ENCODE measurements around the gene LTBP3. TPM values are rescaled to one million over a fixed set of nuclear protein-coding genes. Genes with fewer than 3 reads are reported as not detected.

LTBP3 gene
- total and polyA plus RNA-seq, 9 of the 15 experiments (the other 6 are each of a cell fraction or from before 2014, with no cell fraction given): 0.06 to 20.5 (median 4.8) TPM

- TF ChIP-seq HMGXB4 (CRISPR knock-in tag; IDR thresholded peaks at IDR 0.05): no peak
- TF ChIP-seq ZNF551 (CRISPR knock-in tag; IDR thresholded peaks at IDR 0.05): peak; percentile 99
- TF ChIP-seq ELF4 (CRISPR knock-in tag; IDR thresholded peaks at IDR 0.05): peak; percentile 98
- 0 out of 2 replicates have a peak, but pooled peaks have one; percentile 15 for TF ChIP-seq NR2C1 (IDR thresholded peaks at IDR 0.05)
- no peak for TF ChIP-seq NR2C1 (tag; IDR thresholded peaks at IDR 0.05)
- TF ChIP-seq ZNF232 (CRISPR knock-in tag; IDR thresholded peaks at IDR 0.05): no peak
- TF ChIP-seq MNT (conservative IDR thresholded peaks at IDR 0.05): peak; percentile 45 to 75; a peak in 3 of 4 replicates
- peak; percentile 13 for TF ChIP-seq JUNB (CRISPR knock-in tag; conservative IDR thresholded peaks at IDR 0.05)
- TF ChIP-seq ZNF12 (CRISPR knock-in tag; IDR thresholded peaks at IDR 0.05): no peak
- peak; percentile 16; the same call in 1 of the 2 replicates for TF ChIP-seq NFRKB (IDR thresholded peaks at IDR 0.05; ENCODE audit: low read depth)
- 0 out of 2 replicates have a peak, but pooled peaks have one; percentile 52 for TF ChIP-seq ZBTB40 (IDR thresholded peaks at IDR 0.05)
- peak; percentile 58; the same call in 1 of the 2 replicates for TF ChIP-seq ZBTB40 (CRISPR knock-in tag; IDR thresholded peaks at IDR 0.05)
- TF ChIP-seq ZBTB12 (CRISPR knock-in tag; IDR thresholded peaks at IDR 0.05): peak; percentile 32; the same call in 1 of the 2 replicates
- peak; percentile 72 for TF ChIP-seq ZNF134 (CRISPR knock-in tag; conservative IDR thresholded peaks at IDR 0.05)
- TF ChIP-seq CHD2 (IDR thresholded peaks at IDR 0.05; ENCODE audit: low read depth, low read length): peak; percentile 89
Observed at GRCh38 chr11:65498977-65499712, 59.0 kb downstream of the LTBP3 start, which contains the start of gene MALAT1 (continued).
